ENCODE measurements around the gene LRRN4. TPM values are rescaled to one million over a fixed set of nuclear protein-coding genes. Genes with fewer than 3 reads are reported as not detected.

The LRRN4 gene
- total RNA-seq, 1 experiment from 2014 or later = not detected

GRCh38 chr20:5991623-5992441, 62.0 kb downstream of the LRRN4 start:
- POLR2A ChIA-PET = interaction anchor here (0.7 to 1.2 kb wide), 2 partner anchors 15 to 186 kb away, joined by 3 read pairs; no protein-coding TSS in a partner anchor
- Mint-ChIP-seq H3K4me3 (ENCODE audit: unreplicated experiment) (no peak overlapping the region), H3K36me3 (ENCODE audit: insufficient read depth, unreplicated experiment) (peaks cover 38% of the 10 kb centered on the region), H3K4me1 (ENCODE audit: insufficient read depth, unreplicated experiment) (no peaks in the 10 kb centered on the region), H3K9me3 (ENCODE audit: unreplicated experiment) (no peaks in the 10 kb centered on the region), H3K27me3 (ENCODE audit: insufficient read depth, unreplicated experiment) (no peaks in the 10 kb centered on the region), H3K27ac (ENCODE audit: low read depth, unreplicated experiment) (no peak overlapping the region)
- CTCF ChIA-PET = no interaction called here
- intact Hi-C loops (cut with micrococcal nuclease) = no loop called here
- no peak for DNase-seq (ENCODE audit: unreplicated experiment)
- no TSS peak for BruUV-seq (replicated peaks)
- no peak for TF ChIP-seq CTCF (IDR thresholded peaks at IDR 0.05; ENCODE audit: unreplicated experiment)

GRCh38 chr20:5990946-5991345, 62.9 kb downstream of the LRRN4 start:
- no TSS peak for BruUV-seq (replicated peaks)
- POLR2A ChIA-PET = no interaction called here
- CTCF ChIA-PET = interaction anchor here (0.6 to 0.9 kb wide), 2 partner anchors 19 to 454 kb away, joined by 3 read pairs; no protein-coding TSS in a partner anchor
- DNase-seq (ENCODE audit: unreplicated experiment) = no peak
- H3K27me3 Mint-ChIP-seq (ENCODE audit: insufficient read depth, unreplicated experiment) = no peaks in the 10 kb centered on the region
- no peak for TF ChIP-seq CTCF (IDR thresholded peaks at IDR 0.05; ENCODE audit: unreplicated experiment)
- H3K27ac Mint-ChIP-seq (ENCODE audit: low read depth, unreplicated experiment) = no peak overlapping the region
- intact Hi-C loops (cut with micrococcal nuclease) = no loop called here
- H3K36me3 Mint-ChIP-seq (ENCODE audit: insufficient read depth, unreplicated experiment) = peaks cover 40% of the 10 kb centered on the region
- H3K4me3 Mint-ChIP-seq (ENCODE audit: unreplicated experiment) = no peak overlapping the region
- no peaks in the 10 kb centered on the region for H3K4me1 Mint-ChIP-seq (ENCODE audit: insufficient read depth, unreplicated experiment)
- no peaks in the 10 kb centered on the region for H3K9me3 Mint-ChIP-seq (ENCODE audit: unreplicated experiment)

Other genes starting within 250 kb of the LRRN4 start
- 9.3 and 10.0 TPM in 2 replicates for gene CHGB, start 142.6 kb downstream of the LRRN4 start, total RNA-seq (2022)
- gene TRMT6, start 103.5 kb downstream of the LRRN4 start, total RNA-seq (2022) = 31.0 and 44.9 TPM in 2 replicates
- gene MCM8, start 103.4 kb downstream of the LRRN4 start, total RNA-seq (2022) = 8.0 and 12.4 TPM in 2 replicates
- gene CRLS1, start 47.9 kb downstream of the LRRN4 start, total RNA-seq (2022) = 52.4 and 54.5 TPM in 2 replicates
- 25.5 and 43.1 TPM in 2 replicates for gene FERMT1, start 69.0 kb upstream of the LRRN4 start, total RNA-seq (2022)

Measured in MCF 10A (cell line).